A549 (cell line): Measurements from ENCODE around the gene SPATA9. TPM values are rescaled to one million over a fixed set of nuclear protein-coding genes. Genes with fewer than 3 reads are reported as not detected.

Source experiments
- ATAC-seq, 2 experiments: fragments of 200-7000 bp in 1 of 2; fragments of >200 bp in 1 of 2; cut with Nextera tagmentation in 1 of 2; cut with Tn5 transposase in 1 of 2; 3 replicates each; pipeline versions ENCODE4 v1.8.0 to v1.9.1; 2018 to 2020; ENCODE audit warnings: mild to moderate bottlenecking in 1 of 2, moderate library complexity in 1 of 2
- CTCF ChIA-PET: fragments of 300-600 bp; sonication (Branson Sonifier 250); formaldehyde crosslinking; extraction: SDS; loops from one replicate; lab custom pipeline; 2021; ENCODE audit warnings: antibody characterized with exemption, inconsistent platforms; lab: Yijun Ruan, JAX
- POLR2A ChIA-PET: fragments of 350-600 bp; formaldehyde crosslinking; extraction: SDS; loops from one replicate; lab custom pipeline; 2021; ENCODE audit warnings: antibody characterized with exemption, inconsistent platforms; lab: Yijun Ruan, JAX
- DNase-seq, 2 experiments: peaks; one replicate each; pipeline versions ENCODE4 v3.0.0 to v3.0.0-alpha.2; 2011 to 2016; ENCODE audit warnings: low read depth in 1 of 2, low spot score in 1 of 2
- FAIRE-seq: peaks from 2 replicates; lab custom pipeline; 2011; peaks lifted over from hg19 to GRCh38; lab: Jason Lieb, UNC
- H3K27ac ChIP-seq, 2 experiments: fragments of >200 bp; sonication (Bioruptor Twin); formaldehyde crosslinking; 3 replicates each; pipeline ENCODE4 v1.5.1; 2016 to 2017
- H3K4me1 ChIP-seq: fragments of >200 bp; sonication (Bioruptor Twin); formaldehyde crosslinking; 3 replicates; pipeline ENCODE4 v1.6.1; 2016
- H3K4me2 ChIP-seq: fragments of >200 bp; sonication (Bioruptor Twin); formaldehyde crosslinking; 3 replicates; pipeline ENCODE4 v1.6.1; 2016
- H3K4me3 ChIP-seq: fragments of >200 bp; sonication (Bioruptor Twin); formaldehyde crosslinking; 3 replicates; pipeline ENCODE4 v1.5.1; 2016
- H3K9me3 ChIP-seq: fragments of >200 bp; sonication (Bioruptor Twin); formaldehyde crosslinking; 3 replicates; pipeline ENCODE4 v1.6.1; 2016
- BHLHE40 ChIP-seq: IDR thresholded peaks from 2 replicates; pipeline ENCODE4 v1.6.1; 2012; ENCODE audit warnings: low read depth, low read length, inconsistent platforms
- CEBPB ChIP-seq, 2 experiments: fragments of >200 bp in 1 of 2; sonication (Bioruptor Twin) in 1 of 2; formaldehyde crosslinking in 1 of 2; IDR thresholded peaks; 2 replicates each; pipeline ENCODE4 v1.6.1; 2012 to 2016
- CHD2 ChIP-seq: fragments of 150-350 bp; IDR thresholded peaks from 2 replicates; pipeline ENCODE4 v1.6.1; 2014; ENCODE audit warnings: low read length; ENCODE audit not compliant: partially characterized antibody
- CHD4 ChIP-seq: fragments of 200-600 bp; sonication (generic); IDR thresholded peaks from 2 replicates; pipeline ENCODE4 v1.6.1; 2016; ENCODE audit warnings: antibody characterized with exemption, mild to moderate bottlenecking, borderline replicate concordance
- EHMT2 ChIP-seq: fragments of 200-600 bp; sonication (generic); IDR thresholded peaks from 2 replicates; pipeline ENCODE4 v1.6.1; 2016; ENCODE audit warnings: antibody characterized with exemption, low read depth, mild to moderate bottlenecking, moderate library complexity
- EP300 ChIP-seq, 2 experiments: fragments of >200 bp; sonication (Bioruptor Twin); formaldehyde crosslinking; IDR thresholded peaks; 2 replicates in 1 of 2; 3 replicates in 1 of 2; pipeline ENCODE4 v1.6.1; 2016 to 2017
- ESRRA ChIP-seq: fragments of 150-350 bp; IDR thresholded peaks from 2 replicates; pipeline ENCODE4 v1.6.1; 2014; ENCODE audit warnings: mild to moderate bottlenecking, low read length, borderline replicate concordance
- FOSL2 ChIP-seq, 2 experiments: fragments of 450-650 bp in 1 of 2; fragments of >200 bp in 1 of 2; sonication (Bioruptor Twin) in 1 of 2; formaldehyde crosslinking; IDR thresholded peaks; 2 replicates each; pipeline versions ENCODE4 v1.5.0 to v1.6.1; 2016 to 2020; ENCODE audit warnings: mild to moderate bottlenecking in 1 of 2, moderate library complexity in 1 of 2
- FOXS1 ChIP-seq: fragments of 250-450 bp; sonication (Bioruptor Pico); IDR thresholded peaks from 2 replicates; pipeline ENCODE4 v1.5.0; 2020; ENCODE audit warnings: mild to moderate bottlenecking, moderate library complexity
- HEYL ChIP-seq: fragments of 250-450 bp; sonication (Bioruptor Pico); IDR thresholded peaks from 2 replicates; pipeline ENCODE4 v1.8.0; 2021; ENCODE audit warnings: mild to moderate bottlenecking, moderate library complexity
- HOXB13 ChIP-seq: fragments of 250-450 bp; sonication (Bioruptor Pico); IDR thresholded peaks from 2 replicates; pipeline ENCODE4 v1.5.0; 2020; ENCODE audit warnings: low read depth, mild to moderate bottlenecking, moderate library complexity
- HOXB5 ChIP-seq: fragments of 250-450 bp; sonication (Bioruptor Pico); IDR thresholded peaks from 2 replicates; pipeline ENCODE4 v1.5.0; 2020; ENCODE audit warnings: mild to moderate bottlenecking, moderate library complexity
- JUN ChIP-seq, 2 experiments: fragments of >200 bp; sonication (Bioruptor Twin); formaldehyde crosslinking; IDR thresholded peaks; 2 replicates in 1 of 2; 3 replicates in 1 of 2; pipeline ENCODE4 v1.6.1; 2016 to 2017
- NFE2L2 ChIP-seq: fragments of 150-350 bp; conservative IDR thresholded peaks from 2 replicates; pipeline ENCODE4 v1.6.1; 2014; ENCODE audit warnings: low read length
- NPAS2 ChIP-seq: fragments of 250-450 bp; sonication (Bioruptor Pico); IDR thresholded peaks from 2 replicates; pipeline ENCODE4 v1.8.0; 2022; ENCODE audit warnings: mild to moderate bottlenecking, moderate library complexity, borderline replicate concordance
- NR3C1 ChIP-seq: fragments of >200 bp; sonication (Bioruptor Twin); formaldehyde crosslinking; IDR thresholded peaks from 3 replicates; pipeline ENCODE4 v1.6.1; 2017
- POLR2AphosphoS2 ChIP-seq: conservative IDR thresholded peaks from 2 replicates; pipeline ENCODE4 v1.6.1; 2012; ENCODE audit warnings: low read length, improper control_type of control experiment, inconsistent platforms
- RAD21 ChIP-seq, 2 experiments: fragments of >200 bp in 1 of 2; sonication (Bioruptor Twin) in 1 of 2; formaldehyde crosslinking in 1 of 2; IDR thresholded peaks in 1 of 2; conservative IDR thresholded peaks in 1 of 2; 2 replicates in 1 of 2; 3 replicates in 1 of 2; pipeline ENCODE4 v1.6.1; 2012 to 2018; ENCODE audit warnings: inconsistent platforms in 1 of 2
- RFX5 ChIP-seq: fragments of 450-650 bp; IDR thresholded peaks from 2 replicates; pipeline ENCODE4 v1.7.1; 2014; ENCODE audit warnings: antibody characterized with exemption, mild to moderate bottlenecking, moderate library complexity
- SREBF2 ChIP-seq: fragments of 450-650 bp; IDR thresholded peaks from 2 replicates; pipeline ENCODE4 v1.6.1; 2014; ENCODE audit warnings: mild to moderate bottlenecking, moderate library complexity
- TP53 ChIP-seq: fragments of 250-450 bp; sonication (Bioruptor Pico); IDR thresholded peaks from 2 replicates; pipeline ENCODE4 v1.5.0; 2021; ENCODE audit warnings: mild to moderate bottlenecking, moderate library complexity
- ZC3H11A ChIP-seq: fragments of 450-650 bp; IDR thresholded peaks from 2 replicates; pipeline ENCODE4 v1.6.1; 2014; ENCODE audit warnings: antibody characterized with exemption, mild to moderate bottlenecking
- ZFP36 ChIP-seq: fragments of 450-650 bp; IDR thresholded peaks from 2 replicates; pipeline ENCODE4 v1.6.1; 2014; ENCODE audit warnings: borderline replicate concordance; ENCODE audit not compliant: partially characterized antibody
- ZNF302 ChIP-seq: fragments of 250-450 bp; sonication (Bioruptor Pico); IDR thresholded peaks from 2 replicates; pipeline ENCODE4 v1.9.0; 2021; ENCODE audit warnings: inconsistent platforms, mild to moderate bottlenecking, moderate library complexity
- ZSCAN20 ChIP-seq: fragments of 250-450 bp; sonication (Bioruptor Pico); IDR thresholded peaks from 2 replicates; pipeline ENCODE4 v1.8.0; 2022; ENCODE audit warnings: mild to moderate bottlenecking, moderate library complexity
- WGBS: methylation state at CpG from one replicate; pipeline ENCODE4 v1.1.6; 2017; ENCODE audit errors: missing lambda C conversion rate; 5-methylcytosine and 5-hydroxymethylcytosine counted together
- polyA plus RNA-seq, 4 experiments: library from polyadenylated mRNA; depleted of rRNA in 3 of 4; stranded (reverse); fragments of >200 nt; fragmentation: RNase III in 1 of 4; extraction: RNeasy Plus Mini Kit Qiagen cat#74134 plus additional on column Dnase treatment in 1 of 4; gene quantifications; 2 replicates in 3 of 4; 3 replicates in 1 of 4; pipeline ENCODE4 v1.2.3, GENCODE V29; 2011 to 2017
- TF ChIP-seq, protein P1 (sequence below): fragments of 150-350 bp; IDR thresholded peaks from 2 replicates; pipeline ENCODE4 v1.6.1; 2014; ENCODE audit warnings: low read depth, mild to moderate bottlenecking, low read length
- TF ChIP-seq, protein P2 (sequence below): IDR thresholded peaks from 2 replicates; pipeline ENCODE4 v1.6.1; 2012

Gene SPATA9
- polyA plus RNA-seq, 2 of the 4 experiments (the other 2 are of a cell fraction) = 0.16 TPM; not detected in 1

DNA sequence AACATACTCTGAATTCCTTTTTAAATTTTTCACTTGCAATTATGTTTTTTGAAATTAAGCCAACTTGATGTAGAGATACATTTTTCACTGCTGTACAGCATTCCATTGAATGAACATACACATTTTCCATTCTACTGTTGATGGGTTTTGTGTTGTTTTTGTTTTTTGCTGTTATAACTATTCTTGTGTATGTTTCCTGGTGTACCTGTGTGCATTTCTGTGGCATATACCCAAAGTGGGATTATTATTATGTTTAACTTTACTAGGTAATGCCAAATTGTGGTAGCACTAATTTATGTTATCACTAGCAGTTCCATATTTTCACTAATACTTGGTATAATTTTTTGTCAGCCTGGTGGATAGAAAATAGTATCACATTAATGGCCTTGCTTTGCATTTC lies 33.5 kb downstream of the SPATA9 start:
- CTCF ChIA-PET = no interaction called here
- ATAC-seq (no peak), FAIRE-seq (no peak), DNase-seq (no peak)
- Histone ChIP-seq H3K4me2 (no peak overlapping the region), H3K4me3 (no peak overlapping the region), H3K4me1 (peaks cover 14% of the 10 kb centered on the region), H3K9me3 (no peaks in the 10 kb centered on the region), H3K27ac (no peak overlapping the region; a peak in 1 of 6 replicates)
- POLR2A ChIA-PET = no interaction called here
- TF ChIP-seq TP53 (CRISPR knock-in tag) = no peak
- TF ChIP-seq ZSCAN20 = no peak
- TF ChIP-seq HEYL (CRISPR knock-in tag) = no peak
- no peak for TF ChIP-seq BHLHE40
- TF ChIP-seq ZC3H11A = no peak
- no peak for TF ChIP-seq FOXS1 (CRISPR knock-in tag)
- no peak for TF ChIP-seq CHD2
- TF ChIP-seq, protein P1, sequence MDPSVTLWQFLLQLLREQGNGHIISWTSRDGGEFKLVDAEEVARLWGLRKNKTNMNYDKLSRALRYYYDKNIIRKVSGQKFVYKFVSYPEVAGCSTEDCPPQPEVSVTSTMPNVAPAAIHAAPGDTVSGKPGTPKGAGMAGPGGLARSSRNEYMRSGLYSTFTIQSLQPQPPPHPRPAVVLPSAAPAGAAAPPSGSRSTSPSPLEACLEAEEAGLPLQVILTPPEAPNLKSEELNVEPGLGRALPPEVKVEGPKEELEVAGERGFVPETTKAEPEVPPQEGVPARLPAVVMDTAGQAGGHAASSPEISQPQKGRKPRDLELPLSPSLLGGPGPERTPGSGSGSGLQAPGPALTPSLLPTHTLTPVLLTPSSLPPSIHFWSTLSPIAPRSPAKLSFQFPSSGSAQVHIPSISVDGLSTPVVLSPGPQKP = no peak
- no peak for TF ChIP-seq SREBF2
- TF ChIP-seq ESRRA = no peak
- TF ChIP-seq RFX5 = no peak
- no peak for TF ChIP-seq NFE2L2

DNA sequence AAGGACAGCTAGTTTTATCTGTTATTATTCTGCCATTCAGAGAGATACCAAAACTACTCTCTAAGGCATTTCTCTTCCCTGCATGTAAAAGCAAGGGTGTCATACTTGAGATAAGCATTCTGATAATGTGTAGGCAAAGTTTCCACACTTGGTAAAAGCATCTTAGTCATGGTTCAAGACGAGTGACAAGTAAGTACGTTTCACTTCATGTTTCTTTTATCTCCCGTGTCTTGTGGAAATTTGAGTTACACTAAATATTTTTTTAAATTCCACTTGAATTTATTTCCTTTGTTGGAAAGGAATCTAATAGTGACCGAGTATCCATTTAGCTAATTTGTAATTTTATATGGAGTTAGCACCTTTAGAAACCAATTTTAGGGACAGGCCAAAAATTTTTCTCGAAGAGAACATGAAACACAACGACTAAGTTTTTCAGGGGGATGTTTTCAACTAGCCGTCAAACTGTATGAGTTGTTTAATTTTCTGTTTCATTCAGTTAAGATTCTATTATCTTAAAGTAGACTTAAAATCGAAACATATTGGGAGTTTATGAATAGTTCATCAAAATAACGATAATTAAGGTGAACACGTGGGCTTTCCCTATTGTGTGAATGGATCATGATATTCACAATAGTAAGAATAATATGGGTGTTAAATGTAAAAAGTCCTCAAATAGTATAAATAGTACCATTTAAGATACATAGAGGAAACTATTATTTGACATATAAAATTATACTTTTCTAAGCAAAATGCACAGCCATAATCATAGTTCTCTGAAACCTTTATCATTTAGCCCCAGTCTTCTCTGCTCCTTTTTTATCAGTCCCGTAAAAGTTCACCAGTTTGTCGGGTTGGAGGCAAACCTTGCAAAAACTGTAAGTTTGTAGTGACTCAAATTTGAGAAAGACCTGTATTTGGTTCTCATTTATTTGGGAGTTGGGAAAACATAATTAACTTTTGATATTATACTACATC lies 34.6 kb downstream of the SPATA9 start:
- CTCF ChIA-PET = interaction anchor here (1.8 to 7.7 kb wide), 6 partner anchors 11 to 199 kb away, joined by 5 to 104 read pairs (median 15); partner anchors contain the start of gene GLRX

More for the DNA sequence above, 34.6 kb downstream of the SPATA9 start:
- TF ChIP-seq, protein P2, sequence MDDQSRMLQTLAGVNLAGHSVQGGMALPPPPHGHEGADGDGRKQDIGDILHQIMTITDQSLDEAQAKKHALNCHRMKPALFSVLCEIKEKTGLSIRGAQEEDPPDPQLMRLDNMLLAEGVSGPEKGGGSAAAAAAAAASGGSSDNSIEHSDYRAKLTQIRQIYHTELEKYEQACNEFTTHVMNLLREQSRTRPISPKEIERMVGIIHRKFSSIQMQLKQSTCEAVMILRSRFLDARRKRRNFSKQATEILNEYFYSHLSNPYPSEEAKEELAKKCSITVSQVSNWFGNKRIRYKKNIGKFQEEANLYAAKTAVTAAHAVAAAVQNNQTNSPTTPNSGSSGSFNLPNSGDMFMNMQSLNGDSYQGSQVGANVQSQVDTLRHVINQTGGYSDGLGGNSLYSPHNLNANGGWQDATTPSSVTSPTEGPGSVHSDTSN = no peak
- TF ChIP-seq SREBF2 (no peak), ZSCAN20 (no peak), CHD4 (no peak), EHMT2 (no peak), BHLHE40 (no peak), ZC3H11A (no peak), HOXB5 (CRISPR knock-in tag) (no peak), RAD21 (conservative IDR thresholded peaks at IDR 0.05 in 1 of 2, IDR thresholded peaks at IDR 0.05 in 1 of 2) (no peak), FOSL2 (IDR thresholded peaks at IDR 0.05) (no peak), FOSL2 (CRISPR knock-in tag; IDR thresholded peaks at IDR 0.05) (no peak), ZFP36 (no peak), NPAS2 (CRISPR knock-in tag) (no peak), CEBPB (IDR thresholded peaks at IDR 0.05) (no peak), ZNF302 (CRISPR knock-in tag) (no peak), JUN (IDR thresholded peaks at IDR 0.05) (no peak), HOXB13 (CRISPR knock-in tag) (no peak), NR3C1 (no peak), EP300 (IDR thresholded peaks at IDR 0.05) (no peak), POLR2AphosphoS2 (no peak), TP53 (CRISPR knock-in tag) (no peak)
- FAIRE-seq = no peak
- Histone ChIP-seq H3K27ac (peak overlapping the region; percentile 85 to 87), H3K4me2 (peak overlapping the region; percentile 89), H3K4me1 (peaks cover 14% of the 10 kb centered on the region), H3K9me3 (no peaks in the 10 kb centered on the region), H3K4me3 (peak overlapping the region; percentile 47; the same call in 2 of the 3 replicates)
- WGBS = 68% methylated on average over 12 of the region's 12 CpGs
- DNase-seq = peak in 1 of 2 experiments; percentile 26
- POLR2A ChIA-PET = interaction anchor here (2.1 kb wide), 1 partner anchor 133 kb away, joined by 8 read pairs; no protein-coding TSS in a partner anchor
- no peak for ATAC-seq
